Neural cell (in vitro differentiated cells): ENCODE data around the gene GNAQ. TPM values are rescaled to one million over a fixed set of nuclear protein-coding genes. Genes with fewer than 3 reads are reported as not detected.

Source experiments
- H2AFZ ChIP-seq: fragments of 200-600, 300-800 bp; sonication (generic), shearing (Covaris generic); 2 replicates; pipeline ENCODE4 v1.6.0; 2014; ENCODE audit warnings: low read depth, mild to moderate bottlenecking, antibody characterized with exemption, low read length, moderate library complexity
- H3F3A ChIP-seq: fragments of 200-600 bp; shearing (Covaris generic); 2 replicates; pipeline ENCODE4 v1.6.1; 2016; ENCODE audit warnings: mild to moderate bottlenecking, moderate library complexity, mixed read lengths, antibody characterized with exemption, low read length; ENCODE audit not compliant: insufficient read depth, poor library complexity, severe bottlenecking
- H3K27ac ChIP-seq: fragments of 200-600, 300-800 bp; sonication (generic), shearing (Covaris generic); 2 replicates; pipeline ENCODE4 v1.5.1; 2014; ENCODE audit warnings: mild to moderate bottlenecking, low read length, moderate library complexity
- H3K27me3 ChIP-seq: fragments of 300-800, 200-600 bp; sonication (generic), shearing (Covaris generic); 2 replicates; pipeline ENCODE4 v1.6.0; 2014; ENCODE audit warnings: mild to moderate bottlenecking, low read depth, low read length, moderate library complexity; ENCODE audit not compliant: insufficient read depth
- H3K36me3 ChIP-seq: fragments of 300-800, 200-600 bp; sonication (generic), shearing (Covaris generic); 2 replicates; pipeline ENCODE4 v1.5.1; 2014; ENCODE audit warnings: mild to moderate bottlenecking, antibody characterized with exemption, low read length, moderate library complexity; ENCODE audit not compliant: insufficient read depth
- H3K4me2 ChIP-seq: fragments of 300-800, 200-600 bp; sonication (generic), shearing (Covaris generic); 2 replicates; pipeline ENCODE4 v1.6.0; 2014; ENCODE audit warnings: mild to moderate bottlenecking, low read length
- H3K4me3 ChIP-seq: fragments of 300-800, 200-600 bp; sonication (generic), shearing (Covaris generic); 2 replicates; pipeline ENCODE4 v1.5.1; 2014; ENCODE audit warnings: mild to moderate bottlenecking, low read length, moderate library complexity
- H3K79me2 ChIP-seq: fragments of 200-600 bp; shearing (Covaris generic); replicated peaks from 2 replicates; pipeline ENCODE4 v1.6.0; 2014; ENCODE audit warnings: mild to moderate bottlenecking, low read length, moderate library complexity; ENCODE audit not compliant: insufficient read depth
- H3K9ac ChIP-seq: fragments of 300-800, 200-600 bp; sonication (generic), shearing (Covaris generic); 2 replicates; pipeline ENCODE4 v1.6.1; 2016; ENCODE audit warnings: mild to moderate bottlenecking, low read length, mixed read lengths
- H3K9me2 ChIP-seq: fragments of 200-600 bp; shearing (Covaris generic); 2 replicates; pipeline ENCODE4 v1.6.1; 2016; ENCODE audit warnings: mild to moderate bottlenecking, low read length, mixed read lengths; ENCODE audit not compliant: insufficient read depth
- H3K9me3 ChIP-seq: fragments of 200-600, 300-800 bp; sonication (generic), shearing (Covaris generic); 2 replicates; pipeline ENCODE4 v1.6.1; 2016; ENCODE audit warnings: mild to moderate bottlenecking, mixed run types, low read length, moderate library complexity, mixed read lengths
- H4K20me1 ChIP-seq: fragments of 200-600 bp; shearing (Covaris generic); 2 replicates; pipeline ENCODE4 v1.6.1; 2016; ENCODE audit warnings: mild to moderate bottlenecking, mixed run types; ENCODE audit not compliant: insufficient read depth
- CTCF ChIP-seq: fragments of 450-650 bp; IDR thresholded peaks from 2 replicates; pipeline ENCODE4 v1.5.1; 2014; ENCODE audit warnings: antibody characterized with exemption, mild to moderate bottlenecking, moderate library complexity; ENCODE audit not compliant: poor library complexity, severe bottlenecking
- EP300 ChIP-seq: fragments of 450-650 bp; conservative IDR thresholded peaks from 2 replicates; pipeline ENCODE4 v1.6.1; 2014; ENCODE audit warnings: antibody characterized with exemption, mild to moderate bottlenecking, moderate library complexity; ENCODE audit not compliant: poor library complexity, severe bottlenecking
- EZH2 ChIP-seq: fragments of 200-600, 300-800 bp; shearing (Covaris generic), sonication (generic); IDR thresholded peaks from 2 replicates; pipeline ENCODE4 v1.6.1; 2014; ENCODE audit warnings: antibody characterized with exemption, low read length, borderline replicate concordance, mild to moderate bottlenecking; ENCODE audit not compliant: insufficient read depth, poor library complexity, severe bottlenecking
- MXI1 ChIP-seq: fragments of 450-650 bp; conservative IDR thresholded peaks from 2 replicates; pipeline ENCODE4 v1.6.1; 2014; ENCODE audit warnings: antibody characterized with exemption, mild to moderate bottlenecking; ENCODE audit not compliant: poor library complexity, severe bottlenecking
- POLR2AphosphoS5 ChIP-seq: IDR thresholded peaks from 2 replicates; pipeline ENCODE4 v1.6.1; 2012
- RAD21 ChIP-seq: fragments of 450-650 bp; conservative IDR thresholded peaks from 2 replicates; pipeline ENCODE4 v1.6.1; 2014; ENCODE audit warnings: antibody characterized with exemption, mild to moderate bottlenecking, moderate library complexity
- REST ChIP-seq: IDR thresholded peaks from 2 replicates; pipeline ENCODE4 v1.6.1; 2012; ENCODE audit warnings: borderline replicate concordance
- SMC3 ChIP-seq: fragments of 450-650 bp; conservative IDR thresholded peaks from 2 replicates; pipeline ENCODE4 v1.6.1; 2014; ENCODE audit warnings: antibody characterized with exemption, mild to moderate bottlenecking, moderate library complexity; ENCODE audit not compliant: poor library complexity
- TAF1 ChIP-seq: IDR thresholded peaks from 2 replicates; pipeline ENCODE4 v1.6.1; 2012; ENCODE audit warnings: low read depth
- polyA plus RNA-seq: library from polyadenylated mRNA; depleted of rRNA; stranded (reverse); fragments of >200 nt; gene quantifications from 2 replicates; pipeline ENCODE4 v1.2.3, GENCODE V29; 2014

GNAQ gene
- polyA plus RNA-seq, 1 donor from 2014 or later, result 86.7 TPM

GRCh38 chr9:77819657-77820056, 212.0 kb downstream of the GNAQ start:
- Histone ChIP-seq H3K36me3 (no peaks in the 10 kb centered on the region), H3K9ac (no peak overlapping the region), H3K27ac (no peak overlapping the region), H4K20me1 (no peaks in the 10 kb centered on the region), H3K79me2 (no peaks in the 10 kb centered on the region), H3K4me3 (no peak overlapping the region), H2AFZ (no peak overlapping the region), H3K9me3 (no peaks in the 10 kb centered on the region), H3K27me3 (no peaks in the 10 kb centered on the region), H3K4me2 (no peak overlapping the region), H3F3A (no peaks in the 10 kb centered on the region), H3K9me2 (no peaks in the 10 kb centered on the region)
- no peak for TF ChIP-seq CTCF
- TF ChIP-seq SMC3, result no peak
- no peak for TF ChIP-seq EZH2
- TF ChIP-seq MXI1, result no peak
- no peak for TF ChIP-seq RAD21

GRCh38 chr9:77817590-77818311, 213.9 kb downstream of the GNAQ start:
- Histone ChIP-seq H3K4me3 (no peak overlapping the region), H3K79me2 (no peaks in the 10 kb centered on the region), H3K9me2 (no peaks in the 10 kb centered on the region), H2AFZ (no peak overlapping the region), H3K9me3 (no peaks in the 10 kb centered on the region), H3K36me3 (no peaks in the 10 kb centered on the region), H3K4me2 (no peak overlapping the region), H4K20me1 (no peaks in the 10 kb centered on the region), H3K27me3 (no peaks in the 10 kb centered on the region), H3F3A (peaks cover 4% of the 10 kb centered on the region), H3K27ac (no peak overlapping the region), H3K9ac (no peak overlapping the region)
- TF ChIP-seq EP300, result no peak
- no peak for TF ChIP-seq EZH2
- TF ChIP-seq RAD21, result no peak
- no peak for TF ChIP-seq MXI1
- no peak for TF ChIP-seq CTCF
- TF ChIP-seq TAF1, result no peak
- TF ChIP-seq SMC3, result no peak
- TF ChIP-seq REST, result no peak
- TF ChIP-seq POLR2AphosphoS5, result no peak
